Stimulated activated CD4-positive, alpha-beta T cell treated with anti-CD3 and anti-CD28 coated beads, Interleukin-4, amount 100 ng/mL, for 48 hours (primary cell): ENCODE measurements around the gene PIAS1.

Source experiments
- DNase-seq, 2 donors: peaks; one replicate each; pipeline ENCODE4 v3.0.0-alpha.2; 2020; ENCODE audit warnings: low read depth in 2 of 2

Gene PIAS1

GRCh38 chr15:68062946-68063465 is 8.9 kb downstream of the PIAS1 start:
- DNase-seq = no peak

- DNase-seq = no peak
Measured at GRCh38 chr15:68063606-68064005, 9.5 kb downstream of the PIAS1 start.

GRCh38 chr15:68073576-68074288 is 19.6 kb downstream of the PIAS1 start:
- DNase-seq = no peak

GRCh38 chr15:68075764-68076385 is 21.8 kb downstream of the PIAS1 start:
- DNase-seq = no peak

GRCh38 chr15:68078365-68078764 is 24.2 kb downstream of the PIAS1 start:
- no peak for DNase-seq

GRCh38 chr15:68080334-68080733 is 26.2 kb downstream of the PIAS1 start:
- no peak for DNase-seq

GRCh38 chr15:68080783-68081182 is 26.7 kb downstream of the PIAS1 start:
- no peak for DNase-seq

- no peak for DNase-seq
Measured at GRCh38 chr15:68081869-68082505, 27.9 kb downstream of the PIAS1 start.

- DNase-seq = no peak
Measured at GRCh38 chr15:68082735-68083134, 28.6 kb downstream of the PIAS1 start.

- DNase-seq = no peak
Measured at GRCh38 chr15:68083463-68083862, 29.3 kb downstream of the PIAS1 start.

GRCh38 chr15:68085052-68085451 is 30.9 kb downstream of the PIAS1 start:
- DNase-seq = no peak

GRCh38 chr15:68091743-68092142 is 37.6 kb downstream of the PIAS1 start:
- DNase-seq = no peak

GRCh38 chr15:68096099-68096498 is 42.0 kb downstream of the PIAS1 start:
- no peak for DNase-seq

- no peak for DNase-seq
Measured at GRCh38 chr15:68097029-68097428, 42.9 kb downstream of the PIAS1 start.

- no peak for DNase-seq
Measured at GRCh38 chr15:68098465-68098864, 44.4 kb downstream of the PIAS1 start.

GRCh38 chr15:68100194-68100593 is 46.1 kb downstream of the PIAS1 start:
- no peak for DNase-seq

- no peak for DNase-seq
Measured at GRCh38 chr15:68103603-68104002, 49.5 kb downstream of the PIAS1 start.

- DNase-seq = no peak
Measured at GRCh38 chr15:68106656-68107055, 52.5 kb downstream of the PIAS1 start.

GRCh38 chr15:68107142-68107541 is 53.0 kb downstream of the PIAS1 start:
- DNase-seq = no peak

- no peak for DNase-seq
Measured at GRCh38 chr15:68112706-68113105, 58.6 kb downstream of the PIAS1 start.

GRCh38 chr15:68113273-68113672 is 59.2 kb downstream of the PIAS1 start:
- DNase-seq = no peak

GRCh38 chr15:68113751-68114150 is 59.6 kb downstream of the PIAS1 start:
- no peak for DNase-seq

- no peak for DNase-seq
Measured at GRCh38 chr15:68114356-68114755, 60.2 kb downstream of the PIAS1 start.
